ENCODE results near the gene INHBA.

Gene INHBA

DNA sequence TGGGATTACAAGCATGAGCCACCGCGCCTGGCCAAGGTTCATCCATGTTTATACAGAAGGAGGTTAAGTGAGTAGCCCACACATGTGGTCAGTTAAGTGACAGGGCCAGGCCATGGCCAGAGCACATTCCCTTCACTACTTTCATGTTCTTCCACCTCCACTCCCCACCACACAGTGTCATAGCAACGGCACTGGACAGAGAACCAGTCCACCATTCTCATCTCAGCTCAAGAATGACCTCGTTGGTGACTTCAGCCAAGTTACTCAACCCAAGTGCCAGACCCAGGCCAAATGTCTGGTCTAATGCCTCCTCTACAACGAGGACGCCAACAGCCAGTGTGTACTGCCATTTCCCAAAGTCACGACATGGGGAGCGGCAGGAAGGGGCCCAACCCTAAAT lies 62.4 kb downstream of the INHBA start:
- intact Hi-C loops (cut with DNase I), result no loop called here
- no peak for DNase-seq

DNA sequence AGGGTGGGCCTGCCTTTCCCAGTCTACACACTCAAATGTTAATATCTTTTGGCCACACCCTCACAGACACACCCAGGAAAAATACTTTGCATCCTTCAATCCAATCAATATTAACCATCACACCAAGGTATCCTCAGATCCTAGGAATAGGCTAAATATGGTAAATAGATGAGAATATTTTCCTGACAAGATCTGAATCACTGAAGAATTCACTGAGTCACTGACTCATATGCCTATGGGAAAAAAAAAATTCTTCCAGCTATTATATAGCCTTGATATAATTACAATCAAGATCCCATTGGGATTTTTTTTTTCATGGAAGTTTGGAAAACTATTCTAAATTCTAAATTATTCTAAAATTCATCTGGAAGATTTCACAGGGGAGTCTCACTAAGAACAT lies 65.8 kb downstream of the INHBA start:
- no peak for DNase-seq
- intact Hi-C loops (cut with DNase I), result no loop called here

Data from head of caudate nucleus (tissue), 42 donors.